Hippocampal formation (tissue), 2 donors: ENCODE results near the gene GUCA1A.
"Not testable (repeated sequence)": the region's sequence is repeated elsewhere in the genome, so short reads cannot be mapped to it uniquely, and the experiment has no call there.

ENCODE experiments used
- DNase-seq, 2 donors: peaks; one replicate each; lab custom pipeline; 2025; lab: John Stamatoyannopoulos, UW

GUCA1A gene

DNA sequence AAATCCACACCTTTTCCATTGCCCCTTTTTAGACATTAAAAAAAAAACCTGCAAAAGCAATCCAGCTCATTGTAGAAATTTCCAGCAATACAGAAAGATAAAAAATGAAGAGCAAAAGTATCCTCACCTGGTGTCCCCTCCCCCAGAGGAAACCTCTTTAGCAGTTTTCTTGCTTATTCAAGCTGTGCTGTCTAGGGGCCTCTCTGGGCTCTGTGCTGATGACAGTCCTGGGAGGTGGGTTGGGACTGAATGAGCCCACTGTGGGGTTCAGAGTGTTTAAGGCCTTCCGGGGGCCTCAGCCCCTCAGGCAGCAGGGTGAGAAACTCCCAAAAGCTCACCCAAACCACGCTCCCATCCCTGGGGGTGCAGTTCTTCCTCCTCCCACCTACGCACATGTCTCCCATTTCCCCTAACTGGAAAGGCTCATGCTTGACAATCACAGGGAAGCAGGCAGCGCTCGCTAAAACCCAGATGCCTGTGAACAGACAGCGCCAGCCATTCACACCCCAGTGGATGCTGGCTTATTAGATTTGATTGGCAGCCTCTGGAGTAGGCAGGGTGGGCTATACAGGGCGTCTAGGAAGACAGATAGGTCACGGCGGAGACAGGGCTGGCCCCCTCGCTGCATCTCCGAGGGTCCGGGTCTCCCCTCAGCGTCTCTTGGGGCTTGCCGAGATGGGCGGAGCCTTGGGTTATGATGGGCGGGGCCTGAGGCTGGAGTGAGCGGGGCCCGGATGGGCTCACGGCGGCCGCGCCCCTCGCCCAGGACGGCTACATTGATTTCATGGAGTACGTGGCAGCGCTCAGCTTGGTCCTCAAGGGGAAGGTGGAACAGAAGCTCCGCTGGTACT lies 4.6 kb downstream of the GUCA1A start:
- DNase-seq = no peak

DNA sequence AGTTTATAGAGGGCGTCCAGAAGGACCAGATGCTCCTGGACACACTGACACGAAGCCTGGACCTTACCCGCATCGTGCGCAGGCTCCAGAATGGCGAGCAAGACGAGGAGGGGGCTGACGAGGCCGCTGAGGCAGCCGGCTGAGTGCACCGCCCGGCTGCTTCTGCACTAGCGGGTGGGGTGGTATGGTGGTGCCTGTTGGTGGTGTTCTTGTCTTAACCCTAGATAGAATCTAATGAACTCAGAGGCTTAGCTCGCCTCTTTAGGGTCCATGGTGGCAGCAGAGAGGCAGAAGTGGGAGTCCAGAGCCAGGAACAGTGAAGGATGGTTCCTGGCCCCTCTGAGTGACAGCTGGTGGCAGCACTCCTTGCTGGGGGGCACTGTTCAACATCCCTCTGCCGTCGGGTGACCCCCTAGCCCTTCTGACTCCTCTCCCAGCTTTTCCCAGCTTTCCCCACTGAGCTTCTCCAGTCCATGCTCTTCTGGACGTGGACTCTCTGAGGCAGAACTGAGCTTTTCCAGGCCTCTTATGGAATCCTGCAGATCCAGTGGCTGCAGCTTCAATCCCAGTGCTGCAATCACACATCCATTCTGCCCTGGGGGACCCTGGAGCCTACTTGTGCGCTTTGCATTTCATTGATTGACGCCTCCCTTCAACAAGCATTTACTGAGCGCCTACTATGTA lies 6.2 kb downstream of the GUCA1A start:
- no peak for DNase-seq

GRCh38 chr6:42179945-42180313 lies 6.8 kb downstream of the GUCA1A start:
- no peak for DNase-seq

- no peak for DNase-seq
These were observed 8.9 kb downstream of the GUCA1A start for GRCh38 chr6:42182101-42182500.

GRCh38 chr6:42184475-42184874 lies 11.3 kb downstream of the GUCA1A start:
- DNase-seq = no peak

DNA sequence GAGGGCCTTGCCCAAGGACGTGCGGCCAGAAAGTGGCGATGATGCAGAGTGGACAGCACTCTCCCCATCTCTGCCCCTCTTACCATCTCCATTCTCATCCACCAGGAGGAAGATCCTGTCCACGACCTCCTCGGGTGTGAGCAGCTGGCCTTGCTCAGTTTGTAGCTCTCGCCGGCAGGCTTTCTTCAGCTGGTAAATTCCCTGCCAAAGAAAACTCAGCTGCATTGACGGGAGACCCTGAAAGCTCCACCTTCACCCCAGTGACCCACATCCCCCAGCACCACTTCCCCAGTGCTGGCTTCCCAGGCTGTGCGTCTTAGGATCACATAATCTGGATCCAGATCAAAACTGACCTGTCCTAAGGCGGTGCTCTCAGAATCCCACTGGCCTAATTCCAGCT lies 12.4 kb downstream of the GUCA1A start:
- DNase-seq = no peak

- no peak for DNase-seq
These were observed 15.2 kb downstream of the GUCA1A start for GRCh38 chr6:42188406-42188805.

- no peak for DNase-seq
These were observed 17.5 kb downstream of the GUCA1A start for GRCh38 chr6:42190554-42191183.

DNA sequence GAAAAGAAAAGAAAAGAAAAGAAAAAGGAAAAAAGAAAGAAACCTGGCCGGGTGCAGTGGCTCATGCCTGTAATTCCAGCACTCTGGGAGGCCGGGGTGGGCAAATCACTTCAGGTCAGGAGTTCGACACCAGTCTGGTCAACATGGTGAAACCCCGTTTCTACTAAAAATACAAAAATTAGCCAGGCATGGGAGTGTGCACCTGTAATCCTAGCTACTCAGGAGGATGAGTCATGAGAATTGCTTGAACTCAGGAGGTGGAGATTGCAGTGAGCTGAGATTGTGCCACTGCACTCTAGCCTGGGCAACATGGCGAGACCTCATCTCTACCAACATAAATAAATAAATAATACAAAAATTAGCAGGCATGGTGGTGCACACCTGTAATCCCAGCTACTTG lies 19.2 kb downstream of the GUCA1A start:
- not testable (repeated sequence) for DNase-seq

GRCh38 chr6:42193491-42193894 lies 20.3 kb downstream of the GUCA1A start:
- no peak for DNase-seq

DNA sequence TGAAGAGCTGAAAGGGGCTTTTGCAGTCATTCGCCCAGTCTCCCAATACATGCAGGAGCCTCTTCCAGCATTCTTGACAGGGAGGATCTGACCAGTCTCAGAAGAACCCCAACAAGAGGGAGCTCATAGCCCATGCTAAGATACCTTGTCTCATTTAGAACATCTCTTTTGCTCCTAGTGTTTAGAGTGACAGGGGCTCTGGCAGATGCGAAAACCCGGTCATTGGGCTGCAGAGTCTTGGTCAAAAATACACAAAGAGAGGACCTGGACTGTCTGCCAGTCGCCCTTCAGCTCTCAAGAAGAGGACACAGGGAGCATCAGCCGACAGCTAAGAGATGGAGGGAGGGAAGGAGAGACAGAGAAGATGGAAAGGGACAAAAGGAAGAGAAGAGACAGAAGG lies 20.9 kb downstream of the GUCA1A start:
- DNase-seq = no peak

- no peak for DNase-seq
These were observed 22.3 kb downstream of the GUCA1A start for GRCh38 chr6:42195415-42195814.

- DNase-seq = no peak
These were observed 24.6 kb downstream of the GUCA1A start for GRCh38 chr6:42197555-42198362.

DNA sequence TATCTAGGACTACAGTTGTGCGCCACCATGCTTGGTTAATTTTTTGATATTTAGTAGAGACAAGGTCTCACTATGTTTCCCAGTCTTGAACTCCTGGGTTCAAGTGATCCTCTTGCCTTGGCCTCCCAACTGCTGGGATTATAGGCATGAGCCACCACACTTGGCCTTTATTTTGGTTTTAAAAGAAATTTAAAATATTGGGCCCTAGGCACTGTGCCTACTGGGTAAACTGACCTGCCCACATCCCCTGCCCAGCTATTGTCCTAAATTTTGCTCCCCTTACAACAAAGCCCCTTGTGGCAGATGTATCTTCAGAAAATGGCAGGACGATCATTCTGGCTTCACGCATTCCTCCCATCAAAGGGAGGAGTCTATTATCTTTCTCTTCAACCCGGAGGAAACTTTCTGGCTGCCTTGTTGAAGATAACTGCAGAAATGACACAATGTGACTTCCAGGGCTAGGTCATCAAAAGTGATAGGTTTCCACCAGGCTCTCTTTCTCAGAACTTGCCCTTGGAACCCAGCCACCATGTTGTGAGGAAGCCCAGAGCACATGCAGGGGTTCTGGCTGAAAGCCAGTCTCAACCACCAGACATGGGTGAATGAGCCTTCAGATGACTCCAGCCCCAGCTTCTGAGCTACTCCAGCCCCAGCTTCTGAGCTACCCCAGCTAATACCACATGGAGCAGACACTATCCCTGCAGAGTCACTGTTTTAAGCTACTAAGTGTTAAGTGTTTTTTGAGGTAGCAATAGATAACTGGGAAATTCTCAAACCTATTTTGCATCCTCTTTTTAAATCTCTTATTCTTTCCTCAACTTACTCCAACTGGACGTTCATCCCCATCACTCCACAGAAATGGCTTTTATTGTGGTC lies 26.2 kb downstream of the GUCA1A start:
- no peak for DNase-seq

GRCh38 chr6:42200035-42200434 lies 26.9 kb downstream of the GUCA1A start:
- no peak for DNase-seq

DNA sequence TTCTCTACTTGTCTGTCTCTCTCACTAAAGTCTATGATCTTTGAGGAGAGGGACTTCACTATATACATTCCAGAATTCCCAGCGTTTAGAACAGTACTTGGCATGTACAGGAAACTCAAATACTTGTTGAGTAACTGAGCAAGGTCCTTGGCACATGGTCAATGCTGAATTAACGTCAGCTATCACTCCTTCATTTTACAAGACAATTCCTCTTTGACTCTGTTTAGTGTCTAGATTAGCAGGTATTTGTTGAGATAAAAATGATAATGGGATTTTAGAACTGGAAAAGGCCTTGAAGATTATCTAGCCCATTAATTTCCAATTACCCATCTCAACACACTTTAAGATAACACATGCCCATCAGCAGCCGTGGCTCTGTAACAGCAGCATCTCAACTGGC lies 28.2 kb downstream of the GUCA1A start:
- no peak for DNase-seq

- DNase-seq = not testable (repeated sequence)
These were observed 29.2 kb downstream of the GUCA1A start for GRCh38 chr6:42202131-42202915.

DNA sequence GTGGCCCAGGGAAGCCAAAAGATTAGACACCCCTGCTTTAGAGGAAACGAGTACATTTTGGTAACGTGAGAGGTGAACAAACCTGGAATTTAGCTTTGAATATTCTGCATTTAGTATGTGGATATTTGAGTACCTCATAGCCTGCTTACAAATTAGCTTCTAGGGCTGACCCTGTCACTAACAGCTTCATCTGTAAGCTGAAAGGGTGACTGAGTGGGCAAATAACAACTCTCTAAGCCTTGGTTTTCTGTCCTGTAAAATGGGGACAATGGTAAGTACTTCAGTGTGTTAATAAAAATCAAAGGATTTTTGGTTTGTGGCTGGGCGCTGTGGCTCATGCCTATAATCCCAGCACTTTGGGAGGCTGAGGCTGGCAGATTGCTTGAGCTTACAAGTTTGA lies 30.0 kb downstream of the GUCA1A start:
- DNase-seq = no peak

- DNase-seq = no peak
These were observed 31.7 kb downstream of the GUCA1A start for GRCh38 chr6:42204768-42205282.

GRCh38 chr6:42207559-42207958 lies 34.4 kb downstream of the GUCA1A start:
- DNase-seq = not testable (repeated sequence)
